CD4-positive, CD25-positive, alpha-beta regulatory T cell (primary cell): ENCODE results near the gene COX7A2. TPM values are rescaled to one million over a fixed set of nuclear protein-coding genes. Genes with fewer than 3 reads are reported as not detected.

Experiments
- ATAC-seq, 2 donors: fragments of 150-1000 bp; cut with Tn5 transposase; one replicate each; pipeline ENCODE4 v1.10.0; 2021; ENCODE audit warnings: low read depth in 2 of 2, moderate number of reproducible peaks in 2 of 2, moderate library complexity in 1 of 2
- DNase-seq, 3 donors: peaks; one replicate each; pipeline versions ENCODE4 v3.0.0 to v3.0.0-alpha.2; 2012 to 2022; ENCODE audit warnings: mixed read lengths in 1 of 3
- H3K27ac ChIP-seq: one replicate; pipeline ENCODE4 v1.7.0; 2013; ENCODE audit warnings: mild to moderate bottlenecking, low read length; ENCODE audit not compliant: insufficient read depth, poor library complexity, severe bottlenecking
- H3K27me3 ChIP-seq: one replicate; pipeline ENCODE4 v1.7.0; 2013; ENCODE audit warnings: low read length; ENCODE audit not compliant: control insufficient read depth, insufficient read depth
- H3K36me3 ChIP-seq: one replicate; pipeline ENCODE4 v1.7.0; 2013; ENCODE audit warnings: mild to moderate bottlenecking, low read length, moderate library complexity; ENCODE audit not compliant: control insufficient read depth, insufficient read depth
- H3K4me1 ChIP-seq: 2 replicates; pipeline ENCODE4 v1.7.0; 2013; ENCODE audit warnings: mild to moderate bottlenecking, low read length; ENCODE audit not compliant: insufficient read depth, control insufficient read depth, poor library complexity, severe bottlenecking
- H3K4me3 ChIP-seq: one replicate; pipeline ENCODE4 v1.7.0; 2013; ENCODE audit warnings: low read depth, mild to moderate bottlenecking, low read length, moderate library complexity
- H3K9me3 ChIP-seq, 2 experiments: 1 replicate in 1 of 2; 2 replicates in 1 of 2; pipeline ENCODE4 v1.7.0; 2013; ENCODE audit warnings: low read length in 2 of 2, mild to moderate bottlenecking in 1 of 2, moderate library complexity in 1 of 2; ENCODE audit not compliant: control insufficient read depth in 2 of 2
- H3K27ac Mint-ChIP-seq, 3 donors: one replicate each; pipeline ENCODE4 v1.8.0; 2020 to 2022; ENCODE audit warnings: mild to moderate bottlenecking in 3 of 3, mixed read lengths in 3 of 3, moderate library complexity in 2 of 3
- H3K27me3 Mint-ChIP-seq: one replicate; pipeline ENCODE4 v1.8.0; 2022; ENCODE audit warnings: mild to moderate bottlenecking, mixed read lengths
- H3K36me3 Mint-ChIP-seq: one replicate; pipeline ENCODE4 v1.8.0; 2020; ENCODE audit warnings: mixed read lengths
- H3K4me1 Mint-ChIP-seq, 4 donors: one replicate each; pipeline ENCODE4 v1.8.0; 2020 to 2022; ENCODE audit warnings: mixed read lengths in 4 of 4, mild to moderate bottlenecking in 1 of 4
- H3K4me3 Mint-ChIP-seq, 4 donors: one replicate each; pipeline ENCODE4 v1.8.0; 2020 to 2022; ENCODE audit warnings: mild to moderate bottlenecking in 4 of 4, mixed read lengths in 4 of 4, moderate library complexity in 3 of 4
- H3K9me3 Mint-ChIP-seq, 7 donors: one replicate each; pipeline ENCODE4 v1.8.0; 2020 to 2022; ENCODE audit warnings: mixed read lengths in 7 of 7, mild to moderate bottlenecking in 3 of 7, moderate library complexity in 2 of 7
- polyA plus RNA-seq, 4 donors: library from polyadenylated mRNA; unstranded; fragments of 300-500 nt; fragmentation: Illumina TruSeq; gene quantifications; one replicate each; pipeline ENCODE4 v1.2.3, GENCODE V29; 2021
- total RNA-seq: library from RNA; stranded (reverse); gene quantifications from one replicate; pipeline ENCODE4 v1.2.3, GENCODE V29; 2022

Gene COX7A2
- total and polyA plus RNA-seq, 5 donors from 2014 or later = 216 to 1,158 (median 996) TPM

DNA sequence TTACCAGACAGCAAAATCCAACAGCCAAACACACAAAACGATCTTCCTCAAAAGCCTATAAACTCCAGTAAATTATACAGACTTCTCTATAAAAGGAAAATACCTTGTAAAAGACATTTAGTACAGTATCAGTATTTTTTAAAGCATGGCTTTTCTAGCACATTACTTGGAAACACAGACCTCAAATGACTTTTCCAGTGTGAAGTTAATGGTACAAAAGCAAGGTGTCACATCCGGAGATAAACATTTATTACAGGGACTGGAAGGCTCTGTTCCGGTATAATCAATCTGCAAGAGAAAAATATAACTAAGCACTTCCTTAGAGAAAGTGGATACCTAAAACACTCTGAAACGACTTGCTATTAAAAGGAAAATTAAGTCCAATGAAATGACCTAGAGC, 23.9 kb upstream of the COX7A2 start:
- no peaks in the 10 kb centered on the region for H3K27me3 ChIP-seq

DNA sequence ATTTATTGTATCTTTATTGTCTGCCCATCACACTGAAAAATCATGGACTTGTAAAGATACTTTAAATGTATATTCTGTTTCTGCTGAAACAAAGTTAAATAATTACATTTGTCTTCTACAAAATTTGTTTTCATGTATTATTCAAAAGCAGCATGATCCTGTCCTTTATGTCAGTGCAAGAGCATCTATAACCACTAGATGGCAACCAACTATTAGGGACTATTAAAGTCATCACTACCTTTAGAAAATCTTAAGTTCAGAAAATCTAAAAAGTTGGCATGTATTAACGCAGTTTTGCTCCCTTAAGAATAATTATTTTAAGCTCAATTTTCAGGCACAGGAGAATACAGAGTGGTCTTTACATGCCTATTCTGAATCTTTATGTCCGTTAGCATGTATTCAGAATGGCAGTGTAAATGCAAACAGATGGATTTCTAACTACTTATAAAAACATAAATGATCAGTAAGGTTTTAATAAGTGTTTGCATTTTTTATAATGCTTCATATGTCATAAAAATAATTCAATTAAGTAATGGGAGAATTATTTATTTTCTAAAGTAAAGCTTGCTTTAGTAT, 23.2 kb upstream of the COX7A2 start:
- no peak overlapping the region for H3K4me3 Mint-ChIP-seq
- H3K4me1 Mint-ChIP-seq = peaks cover 35 to 48% (median 42%) of the 10 kb centered on the region in 4 donors
- no peaks in the 10 kb centered on the region for H3K27me3 Mint-ChIP-seq
- peaks cover 14% of the 10 kb centered on the region for H3K36me3 Mint-ChIP-seq
- H3K9me3 Mint-ChIP-seq = no peaks in the 10 kb centered on the region
- Histone ChIP-seq H3K27ac (no peak overlapping the region), H3K36me3 (peaks cover 29% of the 10 kb centered on the region), H3K4me1 (no peaks in the 10 kb centered on the region), H3K27me3 (no peaks in the 10 kb centered on the region), H3K9me3 (no peaks in the 10 kb centered on the region), H3K4me3 (no peak overlapping the region)
- ATAC-seq = peak; percentile 60 to 83
- DNase-seq = peak in 2 of 3 donors; percentile 54 to 65
- H3K27ac Mint-ChIP-seq = no peak overlapping the region

More for the DNA sequence above, 23.9 kb upstream of the COX7A2 start:
- Mint-ChIP-seq H3K27me3 (no peaks in the 10 kb centered on the region), H3K9me3 (no peaks in the 10 kb centered on the region), H3K4me1 (peaks cover 39 to 55% (median 45%) of the 10 kb centered on the region in 4 donors), H3K4me3 (no peak overlapping the region), H3K36me3 (peaks cover 17% of the 10 kb centered on the region), H3K27ac (no peak overlapping the region)
- ATAC-seq (no peak), DNase-seq (no peak)
- Histone ChIP-seq H3K27ac (no peak overlapping the region), H3K36me3 (peaks cover 32% of the 10 kb centered on the region), H3K4me3 (no peak overlapping the region), H3K9me3 (no peaks in the 10 kb centered on the region), H3K4me1 (no peaks in the 10 kb centered on the region)

DNA sequence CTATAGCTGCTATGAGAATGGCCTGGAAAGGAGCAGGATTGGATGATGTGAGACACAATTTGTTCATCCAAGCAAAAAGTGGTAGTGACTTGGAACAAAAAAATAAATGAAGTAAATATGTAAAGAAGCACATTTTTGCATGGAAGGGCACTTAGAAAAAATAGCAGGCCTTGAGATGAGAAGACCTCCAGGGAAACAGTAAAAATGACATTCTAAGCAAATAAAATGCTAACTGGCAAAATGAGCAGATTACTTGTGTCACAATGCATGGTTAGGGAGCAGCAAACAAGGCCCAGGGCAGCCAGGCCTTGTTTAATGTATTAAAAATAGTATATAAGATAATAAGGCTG, 19.8 kb upstream of the COX7A2 start:
- Mint-ChIP-seq H3K9me3 (no peaks in the 10 kb centered on the region), H3K4me3 (no peak overlapping the region), H3K36me3 (peaks cover 15% of the 10 kb centered on the region), H3K27me3 (no peaks in the 10 kb centered on the region), H3K4me1 (peaks cover 15 to 30% (median 18%) of the 10 kb centered on the region in 4 donors), H3K27ac (peak overlapping the region in 1 of 3 donors; percentile 4)
- H3K4me3 ChIP-seq = no peak overlapping the region
- no peak overlapping the region for H3K27ac ChIP-seq
- H3K4me1 ChIP-seq = no peaks in the 10 kb centered on the region
- ATAC-seq = no peak
- DNase-seq = no peak
- H3K9me3 ChIP-seq = no peaks in the 10 kb centered on the region
- H3K27me3 ChIP-seq = no peaks in the 10 kb centered on the region
- peaks cover 49% of the 10 kb centered on the region for H3K36me3 ChIP-seq

DNA sequence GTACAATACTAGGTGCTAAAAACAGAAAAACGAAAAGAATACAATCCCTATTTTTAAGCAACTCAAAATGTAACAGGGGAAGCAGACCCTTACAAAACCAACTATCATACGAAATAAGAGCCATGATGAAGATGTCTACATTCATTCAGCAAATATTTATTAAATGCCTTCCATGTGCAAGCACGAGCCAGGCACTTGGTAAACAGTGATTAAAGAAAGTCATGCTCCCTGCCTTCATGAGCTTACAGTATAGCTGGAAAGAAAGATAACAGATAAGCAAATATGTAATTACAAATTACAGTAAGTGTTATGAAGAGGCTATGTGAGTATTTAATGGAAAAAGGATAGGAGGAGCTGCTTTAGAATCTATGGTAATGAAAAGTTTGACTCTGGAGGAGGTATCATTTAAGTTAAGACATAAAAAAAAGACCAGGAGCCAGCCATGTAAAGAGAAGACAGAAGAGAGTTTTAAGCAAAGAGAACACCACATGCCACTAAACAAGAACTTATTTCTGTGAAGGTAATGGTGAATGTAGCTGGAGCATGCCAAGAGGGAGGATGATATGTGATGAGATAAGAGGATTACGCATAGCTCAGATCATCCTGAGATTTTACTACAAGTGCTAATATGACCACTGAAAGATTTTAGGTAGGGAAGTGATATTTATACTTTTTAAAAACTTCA, 19.3 kb upstream of the COX7A2 start:
- Mint-ChIP-seq H3K27ac (peak overlapping the region in 2 of 3 donors; percentile 4 to 30), H3K9me3 (no peaks in the 10 kb centered on the region), H3K27me3 (no peaks in the 10 kb centered on the region), H3K36me3 (peaks cover 16% of the 10 kb centered on the region), H3K4me1 (peaks cover 11 to 26% (median 15%) of the 10 kb centered on the region in 4 donors), H3K4me3 (no peak overlapping the region)
- DNase-seq (no peak), ATAC-seq (no peak)
- peaks cover 52% of the 10 kb centered on the region for H3K36me3 ChIP-seq
- no peaks in the 10 kb centered on the region for H3K9me3 ChIP-seq
- no peaks in the 10 kb centered on the region for H3K4me1 ChIP-seq
- no peak overlapping the region for H3K4me3 ChIP-seq
- H3K27me3 ChIP-seq = no peaks in the 10 kb centered on the region
- no peak overlapping the region for H3K27ac ChIP-seq

- H3K9me3 ChIP-seq = no peaks in the 10 kb centered on the region
- Mint-ChIP-seq H3K9me3 (no peaks in the 10 kb centered on the region), H3K4me3 (no peak overlapping the region), H3K27ac (no peak overlapping the region), H3K36me3 (peaks cover 22% of the 10 kb centered on the region), H3K27me3 (no peaks in the 10 kb centered on the region), H3K4me1 (peaks cover under 1 to 24% (median 10%) of the 10 kb centered on the region in 4 donors)
- H3K27me3 ChIP-seq = no peaks in the 10 kb centered on the region
- peaks cover 61% of the 10 kb centered on the region for H3K36me3 ChIP-seq
- no peak overlapping the region for H3K27ac ChIP-seq
- H3K4me1 ChIP-seq = no peaks in the 10 kb centered on the region
- no peak overlapping the region for H3K4me3 ChIP-seq
- ATAC-seq (no peak), DNase-seq (no peak)
Observed at GRCh38 chr6:75261299-75261698, 17.7 kb upstream of the COX7A2 start.

- peaks cover 41% of the 10 kb centered on the region for H3K36me3 Mint-ChIP-seq
- H3K27ac Mint-ChIP-seq = no peak overlapping the region
- H3K36me3 ChIP-seq = peaks cover 59% of the 10 kb centered on the region
Observed at GRCh38 chr6:75257343-75258087, 13.9 kb upstream of the COX7A2 start.

DNA sequence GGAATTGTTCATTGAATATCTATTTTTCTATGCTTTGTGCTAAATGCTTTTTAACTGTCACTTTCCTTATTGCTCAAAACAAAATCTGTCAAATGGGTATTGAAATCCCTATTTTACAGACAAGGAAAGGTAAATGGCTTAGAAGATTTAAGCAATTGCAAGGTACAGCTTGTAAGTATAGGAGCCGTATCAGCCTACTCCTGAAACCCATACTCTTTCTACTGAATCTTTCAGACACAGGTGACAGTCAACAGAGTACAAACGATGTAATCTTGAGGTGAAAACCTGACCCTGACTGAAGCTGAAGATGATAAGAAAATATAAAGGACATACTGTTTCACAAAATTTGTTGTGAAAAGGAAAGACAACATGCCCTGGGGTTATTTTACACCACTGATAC, 7.0 kb upstream of the COX7A2 start:
- H3K27me3 Mint-ChIP-seq = peaks cover 9% of the 10 kb centered on the region
- H3K9me3 Mint-ChIP-seq = peaks cover 0 to 2% (median 0%) of the 10 kb centered on the region in 7 donors

More at GRCh38 chr6:75257343-75258087, 13.9 kb upstream of the COX7A2 start:
- Histone ChIP-seq H3K27ac (no peak overlapping the region), H3K4me1 (no peaks in the 10 kb centered on the region), H3K9me3 (no peaks in the 10 kb centered on the region), H3K4me3 (no peak overlapping the region), H3K27me3 (no peaks in the 10 kb centered on the region)
- no peaks in the 10 kb centered on the region for H3K27me3 Mint-ChIP-seq
- no peaks in the 10 kb centered on the region for H3K9me3 Mint-ChIP-seq
- no peak for ATAC-seq
- peaks cover 0 to 16% (median 5%) of the 10 kb centered on the region in 4 donors for H3K4me1 Mint-ChIP-seq
- H3K4me3 Mint-ChIP-seq = no peak overlapping the region
- no peak for DNase-seq

More for the DNA sequence above, 7.0 kb upstream of the COX7A2 start:
- H3K4me1 ChIP-seq = no peaks in the 10 kb centered on the region
- DNase-seq (no peak), ATAC-seq (no peak)
- H3K36me3 ChIP-seq = peaks cover 13% of the 10 kb centered on the region
- H3K27ac ChIP-seq = no peak overlapping the region
- peaks cover 0 to 13% (median 0%) of the 10 kb centered on the region in 4 donors for H3K4me1 Mint-ChIP-seq
- H3K27ac Mint-ChIP-seq = no peak overlapping the region
- no peak overlapping the region for H3K4me3 Mint-ChIP-seq
- no peak overlapping the region for H3K4me3 ChIP-seq
- no peaks in the 10 kb centered on the region for H3K27me3 ChIP-seq
- H3K9me3 ChIP-seq = no peaks in the 10 kb centered on the region
- peaks cover 15% of the 10 kb centered on the region for H3K36me3 Mint-ChIP-seq
